ENCODE results near the gene IRF2BP2.

DNA sequence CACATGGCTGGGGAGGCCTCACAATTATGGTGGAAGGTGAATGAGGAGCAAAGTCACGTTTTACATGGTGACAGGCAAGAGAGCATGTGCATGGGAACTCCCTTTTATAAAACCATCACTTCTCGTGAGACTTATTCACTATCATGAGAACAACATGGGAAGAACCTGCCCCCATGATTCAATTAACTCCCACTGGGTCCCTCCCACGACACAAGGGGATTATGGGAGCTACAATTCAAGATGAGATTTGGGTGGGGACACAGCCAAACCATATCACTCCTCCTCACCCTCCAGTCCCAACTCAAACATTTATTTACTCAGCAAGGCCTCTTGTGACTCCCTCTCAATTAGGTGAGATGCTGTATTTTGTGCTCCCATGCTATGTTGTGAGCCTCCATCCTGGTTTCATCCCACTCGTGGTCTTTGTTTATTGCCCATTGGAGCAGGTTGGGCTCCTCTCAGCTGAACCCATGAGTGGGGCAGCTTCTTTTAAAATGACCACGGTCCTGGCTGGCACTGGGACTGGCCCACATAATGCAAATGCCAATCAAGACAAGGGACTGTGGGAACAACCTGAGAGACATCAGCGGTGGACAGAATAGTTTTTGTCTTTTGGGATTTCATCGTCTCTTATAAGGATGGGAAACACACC, 28.8 kb downstream of the IRF2BP2 start:
- TF ChIP-seq POLR2AphosphoS5 (IDR thresholded peaks at IDR 0.05; ENCODE audit: borderline replicate concordance, low read depth, low read length) (no peak), EZH2 (IDR thresholded peaks at IDR 0.05) (no peak), FOXP2 (optimal IDR thresholded peaks at IDR 0.05; ENCODE audit: control extremely low read depth, extremely low read length, insufficient read depth) (no peak)

Data from SK-N-MC (cell line).